K562 (cell line): ENCODE data around the gene ZNF644. TPM values are rescaled to one million over a fixed set of nuclear protein-coding genes. Genes with fewer than 3 reads are reported as not detected.

Experiments
- CBFB ChIP-seq: sonication (generic); formaldehyde crosslinking; IDR thresholded peaks from 2 replicates; pipeline ENCODE4 v1.4.0; 2020; ENCODE audit warnings: mild to moderate bottlenecking, missing genetic modification reagents
- GABPB1 ChIP-seq: sonication (generic); formaldehyde crosslinking; IDR thresholded peaks from 2 replicates; pipeline ENCODE4 v1.8.0; 2022; ENCODE audit warnings: mild to moderate bottlenecking, missing genetic modification reagents
- GTF2E2 ChIP-seq: fragments of 200-800 bp; sonication (Bioruptor generic); IDR thresholded peaks from 2 replicates; pipeline ENCODE4 v1.6.1; 2016; ENCODE audit warnings: missing genetic modification characterization, missing compliant biosample characterization
- KDM4B ChIP-seq, 2 experiments: fragments of 450-650 bp in 1 of 2; sonication (generic) in 1 of 2; IDR thresholded peaks; 2 replicates each; pipeline ENCODE4 v1.6.1; 2016 to 2017; ENCODE audit warnings: borderline replicate concordance in 2 of 2, antibody characterized with exemption in 1 of 2, low read depth in 1 of 2, mild to moderate bottlenecking in 1 of 2
- MAFF ChIP-seq: IDR thresholded peaks from 2 replicates; pipeline ENCODE4 v1.6.1; 2012; ENCODE audit warnings: low read length, improper control_type of control experiment
- MTF1 ChIP-seq: fragments of 250-450 bp; sonication (Bioruptor Pico); IDR thresholded peaks from 2 replicates; pipeline ENCODE4 v1.9.0; 2021; ENCODE audit warnings: moderate library complexity, mild to moderate bottlenecking, inconsistent platforms, borderline replicate concordance
- NFATC3 ChIP-seq: fragments of 450-650 bp; IDR thresholded peaks from 2 replicates; pipeline ENCODE4 v1.6.1; 2017; ENCODE audit warnings: mild to moderate bottlenecking
- PCBP1 ChIP-seq: fragments of 200-400 bp; formaldehyde crosslinking; IDR thresholded peaks from 2 replicates; pipeline ENCODE4 v1.6.1; 2018; ENCODE audit warnings: mild to moderate bottlenecking, low read depth, low read length; ENCODE audit not compliant: poor library complexity, severe bottlenecking
- POLR2A ChIP-seq: fragments of 450-650 bp; conservative IDR thresholded peaks from 2 replicates; pipeline ENCODE4 v1.6.1; 2016
- PPARD ChIP-seq: fragments of 250-450 bp; sonication (Bioruptor Pico); IDR thresholded peaks from 2 replicates; pipeline ENCODE4 v1.8.0; 2022; ENCODE audit warnings: inconsistent platforms, mild to moderate bottlenecking, moderate library complexity
- SRF ChIP-seq, 2 experiments: fragments of 250-450, 450-650 bp in 1 of 2; sonication (Bioruptor Pico) in 1 of 2; sonication (generic) in 1 of 2; formaldehyde crosslinking; IDR thresholded peaks; 2 replicates each; pipeline versions ENCODE4 v1.5.0 to v1.5.1; 2020 to 2022; ENCODE audit warnings: mild to moderate bottlenecking in 1 of 2, missing genetic modification reagents in 1 of 2
- TGIF2 ChIP-seq: sonication (generic); formaldehyde crosslinking; IDR thresholded peaks from 2 replicates; pipeline ENCODE4 v1.8.1; 2022; ENCODE audit warnings: mild to moderate bottlenecking, missing genetic modification reagents, moderate library complexity
- ZNF133 ChIP-seq: fragments of 250-450 bp; sonication (Bioruptor Pico); IDR thresholded peaks from 2 replicates; pipeline ENCODE4 v1.4.0; 2020; ENCODE audit warnings: mild to moderate bottlenecking
- ZNF134 ChIP-seq: fragments of 250-450 bp; sonication (Bioruptor Pico); conservative IDR thresholded peaks from 2 replicates; pipeline ENCODE4 v1.4.0; 2020
- ZNF143 ChIP-seq: sonication (generic); formaldehyde crosslinking; IDR thresholded peaks from 2 replicates; pipeline ENCODE4 v1.9.0; 2022; ENCODE audit warnings: mild to moderate bottlenecking, missing genetic modification reagents
- ZNF253 ChIP-seq: fragments of 250-450 bp; sonication (Bioruptor Pico); conservative IDR thresholded peaks from 2 replicates; pipeline ENCODE4 v1.6.1; 2021; ENCODE audit warnings: mild to moderate bottlenecking
- ZNF707 ChIP-seq: fragments of 250-450 bp; sonication (Bioruptor Pico); conservative IDR thresholded peaks from 2 replicates; pipeline ENCODE4 v1.8.0; 2022; ENCODE audit warnings: inconsistent platforms, mild to moderate bottlenecking, moderate library complexity
- polyA plus RNA-seq, 8 experiments: library from polyadenylated mRNA; depleted of rRNA in 4 of 8; stranded (reverse) in 5 of 8; unstranded in 3 of 8; fragments of >200 nt; fragmentation: Nextera tagmentation in 2 of 8; fragmentation: Illumina TruSeq in 1 of 8; extraction: Ambion mirVana in 2 of 8; extraction: Trizol in 1 of 8; gene quantifications; 2 replicates each; pipeline versions ENCODE4 v1.2.1 to v1.2.3, GENCODE V29; 2011 to 2014; ENCODE audit warnings: inconsistent platforms in 1 of 8, missing spikeins in 1 of 8
- total RNA-seq, 7 experiments: library from RNA; depleted of rRNA in 6 of 7; stranded (reverse); fragments of >200 nt in 6 of 7; fragmentation: Illumina TruSeq in 2 of 7; extraction: Trizol in 2 of 7; gene quantifications; 2 replicates each; pipeline versions ENCODE4 v1.2.1 to v1.2.3, GENCODE V29; 2011 to 2021; ENCODE audit warnings: low replicate concordance in 1 of 7
- TF ChIP-seq, protein P1 (sequence below): IDR thresholded peaks from 2 replicates; pipeline ENCODE4 v1.6.1; 2011; ENCODE audit warnings: borderline replicate concordance, low read depth, mild to moderate bottlenecking, moderate library complexity, low read length; ENCODE audit not compliant: insufficient read depth, poor library complexity, severe bottlenecking
- TF ChIP-seq, protein P2 (sequence below): sonication (generic); formaldehyde crosslinking; IDR thresholded peaks from 2 replicates; pipeline ENCODE4 v1.8.1; 2023; ENCODE audit warnings: mild to moderate bottlenecking, missing genetic modification reagents
- TF ChIP-seq, protein P3 (sequence below): sonication (generic); formaldehyde crosslinking; IDR thresholded peaks from 2 replicates; pipeline ENCODE4 v1.8.0; 2023; ENCODE audit warnings: mild to moderate bottlenecking, missing genetic modification reagents
- TF ChIP-seq, protein P4 (sequence below): IDR thresholded peaks from 2 replicates; pipeline ENCODE4 v1.6.1; 2012; ENCODE audit warnings: low read depth, low read length, improper control_type of control experiment, borderline replicate concordance

Gene ZNF644
- total and polyA plus RNA-seq, 9 of the 15 experiments (the other 6 are each of a cell fraction or from before 2014, with no cell fraction given), result 25.3 to 71.4 (median 39.6) TPM

DNA sequence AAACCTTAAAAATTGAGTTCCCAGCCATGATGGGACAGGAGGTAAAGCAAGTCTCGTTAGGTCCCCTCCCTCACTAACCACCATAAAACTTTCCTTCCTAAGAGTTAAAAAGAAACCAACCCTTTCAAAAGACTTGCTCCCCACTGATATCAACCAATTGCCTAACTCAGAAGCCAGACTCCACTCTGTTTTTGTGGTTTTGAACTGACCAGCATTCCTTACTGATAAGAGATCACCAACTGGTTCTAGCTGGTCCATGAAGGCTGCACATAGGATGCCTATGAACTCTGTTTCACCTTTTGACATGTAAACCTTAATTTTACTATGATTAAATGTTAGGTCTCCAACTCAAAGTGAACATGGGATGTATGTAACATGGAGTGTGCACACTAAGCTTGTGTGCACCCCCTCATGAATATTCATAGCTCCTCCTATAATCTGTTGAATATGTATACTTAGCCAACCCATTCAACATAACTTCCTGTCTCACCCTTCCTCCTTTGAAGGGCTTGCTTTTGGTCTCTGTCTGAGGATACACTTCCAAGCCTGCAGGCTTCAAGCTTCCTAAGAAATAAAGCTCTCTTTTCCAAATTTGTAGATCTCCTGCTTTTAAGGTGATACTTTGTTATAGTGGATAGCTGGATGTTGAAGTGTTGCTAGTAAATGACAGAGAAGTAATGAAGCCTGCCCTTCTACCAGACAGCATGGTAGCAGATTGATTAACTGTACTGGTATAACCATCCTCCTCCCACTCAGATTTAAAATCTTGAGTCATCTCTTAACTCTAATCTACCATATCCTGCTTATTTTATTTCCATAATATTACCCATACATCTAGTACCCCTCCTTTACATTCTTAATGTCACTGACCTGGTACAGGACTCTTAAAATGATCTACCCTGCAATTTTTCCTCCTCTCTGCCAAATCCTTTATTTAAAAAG lies 95.6 kb downstream of the ZNF644 start (continued):
- TF ChIP-seq, protein P1, sequence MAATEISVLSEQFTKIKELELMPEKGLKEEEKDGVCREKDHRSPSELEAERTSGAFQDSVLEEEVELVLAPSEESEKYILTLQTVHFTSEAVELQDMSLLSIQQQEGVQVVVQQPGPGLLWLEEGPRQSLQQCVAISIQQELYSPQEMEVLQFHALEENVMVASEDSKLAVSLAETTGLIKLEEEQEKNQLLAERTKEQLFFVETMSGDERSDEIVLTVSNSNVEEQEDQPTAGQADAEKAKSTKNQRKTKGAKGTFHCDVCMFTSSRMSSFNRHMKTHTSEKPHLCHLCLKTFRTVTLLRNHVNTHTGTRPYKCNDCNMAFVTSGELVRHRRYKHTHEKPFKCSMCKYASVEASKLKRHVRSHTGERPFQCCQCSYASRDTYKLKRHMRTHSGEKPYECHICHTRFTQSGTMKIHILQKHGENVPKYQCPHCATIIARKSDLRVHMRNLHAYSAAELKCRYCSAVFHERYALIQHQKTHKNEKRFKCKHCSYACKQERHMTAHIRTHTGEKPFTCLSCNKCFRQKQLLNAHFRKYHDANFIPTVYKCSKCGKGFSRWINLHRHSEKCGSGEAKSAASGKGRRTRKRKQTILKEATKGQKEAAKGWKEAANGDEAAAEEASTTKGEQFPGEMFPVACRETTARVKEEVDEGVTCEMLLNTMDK, result no peak
- TF ChIP-seq, protein P2, sequence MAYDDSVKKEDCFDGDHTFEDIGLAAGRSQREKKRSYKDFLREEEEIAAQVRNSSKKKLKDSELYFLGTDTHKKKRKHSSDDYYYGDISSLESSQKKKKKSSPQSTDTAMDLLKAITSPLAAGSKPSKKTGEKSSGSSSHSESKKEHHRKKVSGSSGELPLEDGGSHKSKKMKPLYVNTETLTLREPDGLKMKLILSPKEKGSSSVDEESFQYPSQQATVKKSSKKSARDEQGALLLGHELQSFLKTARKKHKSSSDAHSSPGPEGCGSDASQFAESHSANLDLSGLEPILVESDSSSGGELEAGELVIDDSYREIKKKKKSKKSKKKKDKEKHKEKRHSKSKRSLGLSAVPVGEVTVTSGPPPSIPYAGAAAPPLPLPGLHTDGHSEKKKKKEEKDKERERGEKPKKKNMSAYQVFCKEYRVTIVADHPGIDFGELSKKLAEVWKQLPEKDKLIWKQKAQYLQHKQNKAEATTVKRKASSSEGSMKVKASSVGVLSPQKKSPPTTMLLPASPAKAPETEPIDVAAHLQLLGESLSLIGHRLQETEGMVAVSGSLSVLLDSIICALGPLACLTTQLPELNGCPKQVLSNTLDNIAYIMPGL (CRISPR knock-in tag), result no peak
- TF ChIP-seq NFATC3 (no peak), GABPB1 (CRISPR knock-in tag) (no peak), PCBP1 (no peak), TGIF2 (CRISPR knock-in tag) (no peak), KDM4B (IDR thresholded peaks at IDR 0.05; ENCODE audit: borderline replicate concordance in 2 of 2, low read depth in 1 of 2) (no peak), POLR2A (no peak), ZNF707 (CRISPR knock-in tag) (no peak), ZNF134 (CRISPR knock-in tag) (no peak), ZNF253 (CRISPR knock-in tag) (no peak), ZNF143 (no peak), CBFB (CRISPR knock-in tag) (no peak), PPARD (CRISPR knock-in tag) (no peak), ZNF133 (CRISPR knock-in tag) (no peak), MAFF (no peak), SRF (CRISPR knock-in tag; IDR thresholded peaks at IDR 0.05) (no peak), GTF2E2 (no peak), MTF1 (CRISPR knock-in tag) (no peak)
- TF ChIP-seq, protein P3, sequence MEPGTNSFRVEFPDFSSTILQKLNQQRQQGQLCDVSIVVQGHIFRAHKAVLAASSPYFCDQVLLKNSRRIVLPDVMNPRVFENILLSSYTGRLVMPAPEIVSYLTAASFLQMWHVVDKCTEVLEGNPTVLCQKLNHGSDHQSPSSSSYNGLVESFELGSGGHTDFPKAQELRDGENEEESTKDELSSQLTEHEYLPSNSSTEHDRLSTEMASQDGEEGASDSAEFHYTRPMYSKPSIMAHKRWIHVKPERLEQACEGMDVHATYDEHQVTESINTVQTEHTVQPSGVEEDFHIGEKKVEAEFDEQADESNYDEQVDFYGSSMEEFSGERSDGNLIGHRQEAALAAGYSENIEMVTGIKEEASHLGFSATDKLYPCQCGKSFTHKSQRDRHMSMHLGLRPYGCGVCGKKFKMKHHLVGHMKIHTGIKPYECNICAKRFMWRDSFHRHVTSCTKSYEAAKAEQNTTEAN (CRISPR knock-in tag), result no peak
- TF ChIP-seq, protein P4, sequence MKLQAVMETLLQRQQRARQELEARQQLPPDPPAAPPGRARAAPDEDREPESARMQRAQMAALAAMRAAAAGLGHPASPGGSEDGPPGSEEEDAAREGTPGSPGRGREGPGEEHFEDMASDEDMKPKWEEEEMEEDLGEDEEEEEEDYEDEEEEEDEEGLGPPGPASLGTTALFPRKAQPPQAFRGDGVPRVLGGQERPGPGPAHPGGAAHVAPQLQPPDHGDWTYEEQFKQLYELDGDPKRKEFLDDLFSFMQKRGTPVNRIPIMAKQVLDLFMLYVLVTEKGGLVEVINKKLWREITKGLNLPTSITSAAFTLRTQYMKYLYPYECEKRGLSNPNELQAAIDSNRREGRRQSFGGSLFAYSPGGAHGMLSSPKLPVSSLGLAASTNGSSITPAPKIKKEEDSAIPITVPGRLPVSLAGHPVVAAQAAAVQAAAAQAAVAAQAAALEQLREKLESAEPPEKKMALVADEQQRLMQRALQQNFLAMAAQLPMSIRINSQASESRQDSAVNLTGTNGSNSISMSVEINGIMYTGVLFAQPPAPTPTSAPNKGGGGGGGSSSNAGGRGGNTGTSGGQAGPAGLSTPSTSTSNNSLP, result no peak
